Measurements from ENCODE around the gene PLXNA2.
A peak's percentile ranks its signal among the peaks of the same experiment; 100 is the strongest.

DNA sequence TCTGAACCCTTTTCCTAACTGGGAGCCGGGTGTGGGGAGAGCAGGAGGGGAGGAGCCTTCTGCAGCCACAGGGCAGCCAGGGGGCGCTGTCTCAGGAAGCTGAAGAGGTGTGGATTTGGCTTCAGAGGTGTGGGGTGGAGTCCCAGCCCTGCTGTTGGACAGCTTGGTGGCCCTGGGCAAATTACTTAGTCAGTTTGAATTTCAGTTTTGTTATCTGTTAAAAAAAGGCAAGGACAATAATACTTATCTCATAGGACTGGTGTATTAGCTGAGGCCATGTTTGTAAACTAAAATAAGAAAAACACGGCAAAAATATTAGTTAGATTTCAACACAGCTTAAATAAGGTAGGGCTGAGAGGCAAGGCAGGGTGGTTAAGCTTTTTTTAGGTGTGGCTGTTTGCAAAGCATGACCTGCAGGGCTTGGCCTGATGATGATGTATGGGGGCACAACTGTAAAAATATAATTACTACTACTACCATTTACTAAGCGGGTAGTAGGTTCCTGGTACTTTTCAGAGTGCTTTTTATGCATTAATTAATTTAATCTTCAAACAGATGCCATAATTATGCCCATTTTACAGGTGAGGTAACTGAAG is 111.8 kb downstream of the PLXNA2 start:
- TF ChIP-seq POLR2A (IDR thresholded peaks at IDR 0.05) (no peak), CTCF (IDR thresholded peaks at IDR 0.05) (peak; percentile 61 to 90 (median 80))
